Measurements from ENCODE around the gene FARP2. TPM values are rescaled to one million over a fixed set of nuclear protein-coding genes. Genes with fewer than 3 reads are reported as not detected.

Gene FARP2
- total and polyA plus RNA-seq, 2 of the 13 experiments (the other 11 are each of a cell fraction or from before 2014, with no cell fraction given): 28.0 to 45.4 TPM

DNA sequence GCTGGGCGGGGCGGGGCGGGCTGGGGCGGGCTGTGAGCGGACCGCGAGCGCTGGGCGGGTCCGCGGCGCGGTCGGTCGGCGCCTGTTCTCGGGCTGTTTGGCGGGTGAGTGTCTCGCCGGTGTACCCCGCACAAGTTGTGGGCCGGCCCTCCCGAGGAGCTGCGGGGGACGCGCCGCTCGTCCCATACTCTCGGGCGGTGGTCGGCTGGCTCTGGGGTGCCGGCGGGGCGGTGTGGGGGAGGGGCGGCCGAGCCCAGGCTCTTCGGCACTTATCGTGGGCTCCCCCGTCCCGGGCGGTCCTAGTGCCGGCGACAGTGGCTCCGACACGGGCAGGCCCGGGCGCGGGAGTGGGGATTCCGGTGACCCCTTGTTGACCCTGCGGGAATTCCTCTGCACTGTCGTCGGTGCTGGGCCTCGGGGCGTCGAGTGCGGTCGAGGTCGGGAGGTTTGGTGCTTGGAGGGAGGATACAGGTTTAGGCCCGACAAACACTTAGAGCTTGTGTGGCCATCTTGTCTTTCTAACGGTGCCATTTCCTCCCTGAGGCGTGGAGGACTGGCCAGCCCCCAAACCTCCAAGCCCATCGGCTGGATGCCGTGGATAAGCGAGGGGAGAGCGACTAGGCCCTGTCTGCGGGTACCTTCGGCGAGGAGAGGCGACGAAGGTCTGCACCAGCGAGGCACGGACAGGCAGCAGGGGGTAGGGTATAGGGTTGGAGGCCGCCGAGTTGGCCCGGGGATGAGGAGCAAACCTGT, 40.0 kb upstream of the FARP2 start, which contains the start of gene SEPTIN2 (continued):
- TF ChIP-seq ZNF619 (CRISPR knock-in tag; IDR thresholded peaks at IDR 0.05) (no peak; the same call in 1 of the 2 replicates), MZF1 (CRISPR knock-in tag; IDR thresholded peaks at IDR 0.05; ENCODE audit: borderline replicate concordance) (peak; percentile 69; the same call in 1 of the 2 replicates), FLYWCH1 (CRISPR knock-in tag; IDR thresholded peaks at IDR 0.05) (no peak), ZFP1 (CRISPR knock-in tag; IDR thresholded peaks at IDR 0.05) (no peak), PAWR (CRISPR knock-in tag; IDR thresholded peaks at IDR 0.05; ENCODE audit: borderline replicate concordance) (peak; percentile 84; the same call in 1 of the 2 replicates), TP53 (CRISPR knock-in tag; conservative IDR thresholded peaks at IDR 0.05) (peak; percentile 44; the same call in 1 of the 2 replicates), ZKSCAN8 (CRISPR knock-in tag; IDR thresholded peaks at IDR 0.05; ENCODE audit: borderline replicate concordance) (no peak), ZNF367 (CRISPR knock-in tag; IDR thresholded peaks at IDR 0.05; ENCODE audit: borderline replicate concordance) (peak; percentile 28; the same call in 1 of the 2 replicates), ZNF10 (CRISPR knock-in tag; IDR thresholded peaks at IDR 0.05; ENCODE audit: borderline replicate concordance, low read depth) (no peak), PAF1 (CRISPR knock-in tag; IDR thresholded peaks at IDR 0.05) (0 out of 2 replicates have a peak, but pooled peaks have one; percentile 59), ZNF382 (CRISPR knock-in tag; IDR thresholded peaks at IDR 0.05; ENCODE audit: borderline replicate concordance) (no peak), GABPA (IDR thresholded peaks at IDR 0.05; ENCODE audit: low read depth, low read length) (no peak), GABPA (CRISPR knock-in tag; IDR thresholded peaks at IDR 0.05; ENCODE audit: low read depth) (no peak), NCOA5 (CRISPR knock-in tag; IDR thresholded peaks at IDR 0.05) (0 out of 2 replicates have a peak, but pooled peaks have one; percentile 69), CSRNP2 (CRISPR knock-in tag; conservative IDR thresholded peaks at IDR 0.05; ENCODE audit: low read depth) (no peak), MAFG (CRISPR knock-in tag; IDR thresholded peaks at IDR 0.05) (peak; percentile 12; the same call in 1 of the 2 replicates), RBFOX2 (IDR thresholded peaks at IDR 0.05; ENCODE audit: low read depth, low read length) (peak; percentile 58), ZNF720 (CRISPR knock-in tag; IDR thresholded peaks at IDR 0.05) (peak; percentile 80; the same call in 1 of the 2 replicates)
- TF ChIP-seq, protein P1, sequence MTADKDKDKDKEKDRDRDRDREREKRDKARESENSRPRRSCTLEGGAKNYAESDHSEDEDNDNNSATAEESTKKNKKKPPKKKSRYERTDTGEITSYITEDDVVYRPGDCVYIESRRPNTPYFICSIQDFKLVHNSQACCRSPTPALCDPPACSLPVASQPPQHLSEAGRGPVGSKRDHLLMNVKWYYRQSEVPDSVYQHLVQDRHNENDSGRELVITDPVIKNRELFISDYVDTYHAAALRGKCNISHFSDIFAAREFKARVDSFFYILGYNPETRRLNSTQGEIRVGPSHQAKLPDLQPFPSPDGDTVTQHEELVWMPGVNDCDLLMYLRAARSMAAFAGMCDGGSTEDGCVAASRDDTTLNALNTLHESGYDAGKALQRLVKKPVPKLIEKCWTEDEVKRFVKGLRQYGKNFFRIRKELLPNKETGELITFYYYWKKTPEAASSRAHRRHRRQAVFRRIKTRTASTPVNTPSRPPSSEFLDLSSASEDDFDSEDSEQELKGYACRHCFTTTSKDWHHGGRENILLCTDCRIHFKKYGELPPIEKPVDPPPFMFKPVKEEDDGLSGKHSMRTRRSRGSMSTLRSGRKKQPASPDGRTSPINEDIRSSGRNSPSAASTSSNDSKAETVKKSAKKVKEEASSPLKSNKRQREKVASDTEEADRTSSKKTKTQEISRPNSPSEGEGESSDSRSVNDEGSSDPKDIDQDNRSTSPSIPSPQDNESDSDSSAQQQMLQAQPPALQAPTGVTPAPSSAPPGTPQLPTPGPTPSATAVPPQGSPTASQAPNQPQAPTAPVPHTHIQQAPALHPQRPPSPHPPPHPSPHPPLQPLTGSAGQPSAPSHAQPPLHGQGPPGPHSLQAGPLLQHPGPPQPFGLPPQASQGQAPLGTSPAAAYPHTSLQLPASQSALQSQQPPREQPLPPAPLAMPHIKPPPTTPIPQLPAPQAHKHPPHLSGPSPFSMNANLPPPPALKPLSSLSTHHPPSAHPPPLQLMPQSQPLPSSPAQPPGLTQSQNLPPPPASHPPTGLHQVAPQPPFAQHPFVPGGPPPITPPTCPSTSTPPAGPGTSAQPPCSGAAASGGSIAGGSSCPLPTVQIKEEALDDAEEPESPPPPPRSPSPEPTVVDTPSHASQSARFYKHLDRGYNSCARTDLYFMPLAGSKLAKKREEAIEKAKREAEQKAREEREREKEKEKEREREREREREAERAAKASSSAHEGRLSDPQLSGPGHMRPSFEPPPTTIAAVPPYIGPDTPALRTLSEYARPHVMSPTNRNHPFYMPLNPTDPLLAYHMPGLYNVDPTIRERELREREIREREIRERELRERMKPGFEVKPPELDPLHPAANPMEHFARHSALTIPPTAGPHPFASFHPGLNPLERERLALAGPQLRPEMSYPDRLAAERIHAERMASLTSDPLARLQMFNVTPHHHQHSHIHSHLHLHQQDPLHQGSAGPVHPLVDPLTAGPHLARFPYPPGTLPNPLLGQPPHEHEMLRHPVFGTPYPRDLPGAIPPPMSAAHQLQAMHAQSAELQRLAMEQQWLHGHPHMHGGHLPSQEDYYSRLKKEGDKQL (CRISPR knock-in tag; IDR thresholded peaks at IDR 0.05; ENCODE audit: low read depth): no peak
- TF ChIP-seq, protein P2, sequence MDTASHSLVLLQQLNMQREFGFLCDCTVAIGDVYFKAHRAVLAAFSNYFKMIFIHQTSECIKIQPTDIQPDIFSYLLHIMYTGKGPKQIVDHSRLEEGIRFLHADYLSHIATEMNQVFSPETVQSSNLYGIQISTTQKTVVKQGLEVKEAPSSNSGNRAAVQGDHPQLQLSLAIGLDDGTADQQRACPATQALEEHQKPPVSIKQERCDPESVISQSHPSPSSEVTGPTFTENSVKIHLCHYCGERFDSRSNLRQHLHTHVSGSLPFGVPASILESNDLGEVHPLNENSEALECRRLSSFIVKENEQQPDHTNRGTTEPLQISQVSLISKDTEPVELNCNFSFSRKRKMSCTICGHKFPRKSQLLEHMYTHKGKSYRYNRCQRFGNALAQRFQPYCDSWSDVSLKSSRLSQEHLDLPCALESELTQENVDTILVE (CRISPR knock-in tag; IDR thresholded peaks at IDR 0.05): no peak
- TF ChIP-seq, protein P3, sequence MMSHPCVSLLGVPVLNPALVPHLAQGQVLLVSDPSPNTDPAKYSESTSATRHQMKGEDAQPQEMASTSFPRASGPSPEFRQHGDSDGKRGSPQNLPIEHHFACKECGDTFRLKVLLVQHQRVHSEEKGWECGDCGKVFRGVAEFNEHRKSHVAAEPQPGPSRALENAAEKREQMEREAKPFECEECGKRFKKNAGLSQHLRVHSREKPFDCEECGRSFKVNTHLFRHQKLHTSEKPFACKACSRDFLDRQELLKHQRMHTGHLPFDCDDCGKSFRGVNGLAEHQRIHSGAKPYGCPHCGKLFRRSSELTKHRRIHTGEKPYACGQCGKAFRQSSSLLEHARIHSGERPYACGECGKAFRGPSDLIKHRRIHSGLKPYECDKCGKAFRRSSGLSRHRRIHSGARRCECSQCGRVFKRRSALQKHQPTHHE (CRISPR knock-in tag; IDR thresholded peaks at IDR 0.05; ENCODE audit: borderline replicate concordance): no peak; the same call in 1 of the 2 replicates

Measured in HepG2 (cell line).